ENCODE results near the gene CCDC27. TPM values are rescaled to one million over a fixed set of nuclear protein-coding genes. Genes with fewer than 3 reads are reported as not detected.

The CCDC27 gene
- total and polyA plus RNA-seq, 2 of the 13 experiments (the other 11 are each of a cell fraction or from before 2014, with no cell fraction given): not detected

DNA sequence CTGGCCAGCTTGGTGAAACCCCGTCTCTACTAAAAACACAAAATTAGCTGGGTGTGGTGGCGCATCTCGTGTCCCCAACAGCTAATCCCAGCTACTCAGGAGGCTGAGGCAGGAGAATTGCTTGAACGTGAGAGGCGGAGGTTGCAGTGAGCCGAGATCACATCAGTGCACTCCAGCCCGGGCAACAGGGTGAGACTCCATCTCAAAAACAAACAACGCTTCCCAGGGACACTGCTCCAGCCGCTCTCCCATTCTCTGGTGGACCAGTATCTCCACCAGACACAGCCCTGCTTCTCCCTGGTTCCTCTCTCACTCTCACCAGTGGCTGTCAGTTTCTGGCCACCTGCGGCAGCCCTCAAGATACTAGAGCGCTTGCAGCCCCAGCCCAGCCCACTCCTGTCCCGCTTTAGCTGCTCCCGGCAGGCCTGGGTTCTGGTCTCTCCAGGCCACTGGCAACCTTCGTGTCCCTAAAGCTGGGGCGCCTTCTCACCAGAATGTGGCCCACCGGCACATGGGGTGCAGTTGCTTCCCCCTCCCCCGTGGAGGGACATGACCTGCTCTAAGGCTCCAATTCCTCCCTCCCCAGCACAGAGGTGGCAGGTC lies 65.0 kb downstream of the CCDC27 start (continued):
- TF ChIP-seq, protein P1, sequence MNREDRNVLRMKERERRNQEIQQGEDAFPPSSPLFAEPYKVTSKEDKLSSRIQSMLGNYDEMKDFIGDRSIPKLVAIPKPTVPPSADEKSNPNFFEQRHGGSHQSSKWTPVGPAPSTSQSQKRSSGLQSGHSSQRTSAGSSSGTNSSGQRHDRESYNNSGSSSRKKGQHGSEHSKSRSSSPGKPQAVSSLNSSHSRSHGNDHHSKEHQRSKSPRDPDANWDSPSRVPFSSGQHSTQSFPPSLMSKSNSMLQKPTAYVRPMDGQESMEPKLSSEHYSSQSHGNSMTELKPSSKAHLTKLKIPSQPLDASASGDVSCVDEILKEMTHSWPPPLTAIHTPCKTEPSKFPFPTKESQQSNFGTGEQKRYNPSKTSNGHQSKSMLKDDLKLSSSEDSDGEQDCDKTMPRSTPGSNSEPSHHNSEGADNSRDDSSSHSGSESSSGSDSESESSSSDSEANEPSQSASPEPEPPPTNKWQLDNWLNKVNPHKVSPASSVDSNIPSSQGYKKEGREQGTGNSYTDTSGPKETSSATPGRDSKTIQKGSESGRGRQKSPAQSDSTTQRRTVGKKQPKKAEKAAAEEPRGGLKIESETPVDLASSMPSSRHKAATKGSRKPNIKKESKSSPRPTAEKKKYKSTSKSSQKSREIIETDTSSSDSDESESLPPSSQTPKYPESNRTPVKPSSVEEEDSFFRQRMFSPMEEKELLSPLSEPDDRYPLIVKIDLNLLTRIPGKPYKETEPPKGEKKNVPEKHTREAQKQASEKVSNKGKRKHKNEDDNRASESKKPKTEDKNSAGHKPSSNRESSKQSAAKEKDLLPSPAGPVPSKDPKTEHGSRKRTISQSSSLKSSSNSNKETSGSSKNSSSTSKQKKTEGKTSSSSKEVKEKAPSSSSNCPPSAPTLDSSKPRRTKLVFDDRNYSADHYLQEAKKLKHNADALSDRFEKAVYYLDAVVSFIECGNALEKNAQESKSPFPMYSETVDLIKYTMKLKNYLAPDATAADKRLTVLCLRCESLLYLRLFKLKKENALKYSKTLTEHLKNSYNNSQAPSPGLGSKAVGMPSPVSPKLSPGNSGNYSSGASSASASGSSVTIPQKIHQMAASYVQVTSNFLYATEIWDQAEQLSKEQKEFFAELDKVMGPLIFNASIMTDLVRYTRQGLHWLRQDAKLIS (CRISPR knock-in tag; IDR thresholded peaks at IDR 0.05): no peak
- TF ChIP-seq ZBTB21 (CRISPR knock-in tag; IDR thresholded peaks at IDR 0.05): no peak
- no peak for TF ChIP-seq NPAS2 (CRISPR knock-in tag; IDR thresholded peaks at IDR 0.05; ENCODE audit: borderline replicate concordance)
- TF ChIP-seq PRMT3 (CRISPR knock-in tag; IDR thresholded peaks at IDR 0.05; ENCODE audit: borderline replicate concordance, low read depth): no peak
- TF ChIP-seq LCORL (IDR thresholded peaks at IDR 0.05): no peak
- TF ChIP-seq LCORL (CRISPR knock-in tag; IDR thresholded peaks at IDR 0.05): no peak
- no peak for TF ChIP-seq ZSCAN31 (CRISPR knock-in tag; IDR thresholded peaks at IDR 0.05; ENCODE audit: low read depth)

DNA sequence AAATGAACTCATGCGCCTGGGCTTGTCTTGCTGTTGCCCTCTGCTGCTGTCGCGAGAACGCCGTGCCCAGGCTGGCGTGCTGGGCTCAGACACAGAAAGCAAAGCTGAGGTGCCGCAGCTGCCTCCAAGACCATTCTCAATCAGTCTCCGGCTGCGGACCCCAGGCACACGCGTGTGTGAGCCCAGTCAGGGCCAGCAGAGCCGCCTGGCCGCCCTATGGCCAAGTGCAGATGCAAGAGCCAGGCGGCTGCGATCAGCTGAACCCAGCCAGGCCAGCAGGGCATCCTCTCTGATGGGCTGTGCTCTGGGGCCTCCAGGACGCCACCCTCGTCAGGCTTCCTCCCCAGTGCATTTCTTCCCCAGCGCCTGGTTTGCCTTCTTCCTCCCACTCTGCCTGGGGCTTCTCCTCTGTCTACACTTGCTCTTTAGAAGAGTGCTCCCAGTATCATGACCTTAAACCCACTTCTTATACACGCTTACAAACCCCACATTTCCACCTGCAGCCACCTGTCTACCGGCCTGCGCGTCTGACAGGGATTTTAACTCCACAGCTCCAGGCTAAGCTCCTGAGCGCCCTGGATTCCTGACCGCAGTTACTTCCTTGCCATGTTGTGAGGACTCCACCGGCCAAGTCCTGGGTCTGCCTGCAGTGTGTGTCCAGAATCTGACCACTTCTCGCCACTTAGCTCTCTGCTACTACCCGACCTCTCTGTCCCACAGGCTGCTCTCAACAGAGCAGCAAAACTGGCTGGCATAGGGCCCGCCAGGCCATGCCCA lies 65.8 kb downstream of the CCDC27 start:
- POLR2A ChIA-PET: no interaction called here
- BruUV-seq (replicated peaks): no TSS peak
- 96% methylated on average over 13 of the region's 28 CpGs for WGBS (ENCODE audit: low lambda C conversion rate)
- no peak for ATAC-seq
- Histone ChIP-seq H3K9ac (ENCODE audit: insufficient read depth, low read depth, low read length) (no peak overlapping the region), H3K36me3 (replicated peaks in 1 of 2; ENCODE audit: control insufficient read depth in 1 of 2, insufficient read depth in 2 of 2, low read length in 2 of 2) (peaks cover 7 to 20% of the 10 kb centered on the region in 2 experiments; a peak in 4 of 5 replicates), H2AFZ (ENCODE audit: low read length) (no peak overlapping the region), H3K9me3 (ENCODE audit: low read length) (no peaks in the 10 kb centered on the region), H3K27ac (ENCODE audit: extremely low read length, insufficient read depth, low read length) (no peak overlapping the region), H3K79me2 (ENCODE audit: insufficient read depth, low read length) (no peaks in the 10 kb centered on the region), H3K4me2 (ENCODE audit: low read depth, low read length) (no peak overlapping the region), H3K4me3 (replicated peaks in 1 of 3; ENCODE audit: insufficient read depth in 1 of 3, low read depth in 2 of 3, low read length in 3 of 3) (no peak overlapping the region), H3K27me3 (ENCODE audit: control insufficient read depth in 1 of 2, insufficient read depth in 2 of 2, low read length in 2 of 2) (no peaks in the 10 kb centered on the region), H4K20me1 (ENCODE audit: insufficient read depth, low read length) (no peaks in the 10 kb centered on the region), H3K4me1 (ENCODE audit: insufficient read depth, low read length) (no peaks in the 10 kb centered on the region)
- DNase-seq (ENCODE audit: low spot score): no peak
- in situ Hi-C loops (cut with HindIII; ENCODE audit: extremely low pct_ligation_motif_present, low pct_unique_long_range_greater_than_20kb) (no loop called here), intact Hi-C loops (cut with micrococcal nuclease; ENCODE audit: unreplicated experiment) (no loop called here)
- no peak for FAIRE-seq
- CTCF ChIA-PET (ENCODE audit: low intra/inter-chr PET ratio, low total read pairs): no interaction called here
- TF ChIP-seq NFIB (CRISPR knock-in tag; IDR thresholded peaks at IDR 0.05; ENCODE audit: borderline replicate concordance) (no peak), ZNF557 (CRISPR knock-in tag; IDR thresholded peaks at IDR 0.05) (no peak), CREB1 (IDR thresholded peaks at IDR 0.05) (no peak), CREB1 (CRISPR knock-in tag; IDR thresholded peaks at IDR 0.05) (no peak), DMAP1 (CRISPR knock-in tag; IDR thresholded peaks at IDR 0.05) (no peak), HNRNPLL (IDR thresholded peaks at IDR 0.05; ENCODE audit: low read depth, low read length, poor library complexity, severe bottlenecking) (no peak)
- TF ChIP-seq, protein P2, sequence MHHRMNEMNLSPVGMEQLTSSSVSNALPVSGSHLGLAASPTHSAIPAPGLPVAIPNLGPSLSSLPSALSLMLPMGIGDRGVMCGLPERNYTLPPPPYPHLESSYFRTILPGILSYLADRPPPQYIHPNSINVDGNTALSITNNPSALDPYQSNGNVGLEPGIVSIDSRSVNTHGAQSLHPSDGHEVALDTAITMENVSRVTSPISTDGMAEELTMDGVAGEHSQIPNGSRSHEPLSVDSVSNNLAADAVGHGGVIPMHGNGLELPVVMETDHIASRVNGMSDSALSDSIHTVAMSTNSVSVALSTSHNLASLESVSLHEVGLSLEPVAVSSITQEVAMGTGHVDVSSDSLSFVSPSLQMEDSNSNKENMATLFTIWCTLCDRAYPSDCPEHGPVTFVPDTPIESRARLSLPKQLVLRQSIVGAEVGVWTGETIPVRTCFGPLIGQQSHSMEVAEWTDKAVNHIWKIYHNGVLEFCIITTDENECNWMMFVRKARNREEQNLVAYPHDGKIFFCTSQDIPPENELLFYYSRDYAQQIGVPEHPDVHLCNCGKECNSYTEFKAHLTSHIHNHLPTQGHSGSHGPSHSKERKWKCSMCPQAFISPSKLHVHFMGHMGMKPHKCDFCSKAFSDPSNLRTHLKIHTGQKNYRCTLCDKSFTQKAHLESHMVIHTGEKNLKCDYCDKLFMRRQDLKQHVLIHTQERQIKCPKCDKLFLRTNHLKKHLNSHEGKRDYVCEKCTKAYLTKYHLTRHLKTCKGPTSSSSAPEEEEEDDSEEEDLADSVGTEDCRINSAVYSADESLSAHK (CRISPR knock-in tag; IDR thresholded peaks at IDR 0.05; ENCODE audit: borderline replicate concordance): no peak
- TF ChIP-seq, protein P3, sequence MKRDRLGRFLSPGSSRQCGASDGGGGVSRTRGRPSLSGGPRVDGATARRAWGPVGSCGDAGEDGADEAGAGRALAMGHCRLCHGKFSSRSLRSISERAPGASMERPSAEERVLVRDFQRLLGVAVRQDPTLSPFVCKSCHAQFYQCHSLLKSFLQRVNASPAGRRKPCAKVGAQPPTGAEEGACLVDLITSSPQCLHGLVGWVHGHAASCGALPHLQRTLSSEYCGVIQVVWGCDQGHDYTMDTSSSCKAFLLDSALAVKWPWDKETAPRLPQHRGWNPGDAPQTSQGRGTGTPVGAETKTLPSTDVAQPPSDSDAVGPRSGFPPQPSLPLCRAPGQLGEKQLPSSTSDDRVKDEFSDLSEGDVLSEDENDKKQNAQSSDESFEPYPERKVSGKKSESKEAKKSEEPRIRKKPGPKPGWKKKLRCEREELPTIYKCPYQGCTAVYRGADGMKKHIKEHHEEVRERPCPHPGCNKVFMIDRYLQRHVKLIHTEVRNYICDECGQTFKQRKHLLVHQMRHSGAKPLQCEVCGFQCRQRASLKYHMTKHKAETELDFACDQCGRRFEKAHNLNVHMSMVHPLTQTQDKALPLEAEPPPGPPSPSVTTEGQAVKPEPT (CRISPR knock-in tag; IDR thresholded peaks at IDR 0.05; ENCODE audit: low read depth): no peak
